ENCODE measurements around the gene VSX1. TPM values are rescaled to one million over a fixed set of nuclear protein-coding genes. Genes with fewer than 3 reads are reported as not detected.
A peak's percentile ranks its signal among the peaks of the same experiment; 100 is the strongest.

The VSX1 gene
- total and polyA plus RNA-seq, 2 experiments from 2014 or later = not detected

DNA sequence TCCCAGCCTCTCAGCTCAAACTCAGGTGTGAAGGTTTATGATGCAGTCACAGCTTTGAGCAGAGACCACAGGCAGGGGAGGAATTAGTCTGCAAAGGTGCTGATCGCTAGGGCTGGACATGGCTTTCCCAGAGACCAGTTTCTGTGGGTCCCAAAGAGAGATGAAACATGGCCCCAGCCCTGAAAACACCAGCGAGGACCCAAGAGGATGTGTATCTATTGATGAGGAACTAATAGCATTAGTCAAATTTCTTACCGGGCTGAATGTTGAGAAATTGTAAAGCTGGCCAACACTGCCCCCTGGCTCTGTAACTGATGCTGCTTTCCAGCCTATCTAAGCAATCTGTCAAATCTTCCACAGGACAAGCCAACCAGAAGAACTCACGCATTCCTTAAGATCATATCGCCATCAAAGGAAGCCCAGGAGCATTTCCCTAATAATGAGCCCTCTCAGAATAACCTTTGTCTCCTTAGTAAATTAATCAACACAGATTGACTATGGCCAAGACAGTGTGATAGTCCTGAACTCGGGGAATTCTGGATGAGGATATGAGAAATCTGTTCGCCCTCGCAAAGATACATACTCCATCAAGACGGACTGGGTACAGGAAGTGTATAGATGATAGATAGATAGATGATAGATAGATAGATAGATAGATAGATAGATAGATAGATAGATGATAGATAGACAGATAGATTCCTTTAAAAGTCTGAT lies 16.2 kb downstream of the VSX1 start:
- Histone ChIP-seq H2AFZ (no peak overlapping the region), H3K27ac (peak overlapping the region; percentile 83)

DNA sequence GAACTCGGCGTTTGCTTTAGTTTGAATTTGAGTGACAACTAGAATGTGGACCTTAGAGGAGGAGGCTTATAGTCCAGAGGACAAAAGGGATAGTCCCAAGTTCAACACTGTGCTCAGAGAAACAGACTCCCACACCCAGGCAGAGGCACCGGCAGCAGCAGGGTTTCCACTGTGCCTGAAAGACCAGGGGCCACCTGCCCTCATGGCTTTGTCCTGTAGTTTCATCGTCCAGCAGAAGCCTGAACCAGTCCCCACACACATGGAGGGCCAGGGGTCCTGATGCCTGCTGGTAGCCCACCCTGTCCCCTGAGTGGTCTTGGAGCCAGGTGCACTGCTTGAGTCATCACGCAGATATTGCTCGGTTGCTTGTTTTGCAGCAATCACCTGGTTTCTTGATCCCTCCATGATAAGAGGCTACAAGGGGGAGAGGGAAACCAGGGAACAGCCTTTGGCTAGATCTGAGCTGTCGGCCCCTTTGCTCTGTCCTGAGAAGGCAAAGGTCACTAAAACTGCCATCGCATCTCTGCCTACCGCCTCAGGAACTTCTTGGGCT lies 16.8 kb downstream of the VSX1 start:
- Histone ChIP-seq H3K27ac (peak overlapping the region; percentile 83), H3K27me3 (peaks cover 20% of the 10 kb centered on the region), H3K4me1 (ENCODE audit: insufficient read depth) (peaks cover 10% of the 10 kb centered on the region), H3K4me2 (peak overlapping the region; percentile 59), H3K9me3 (ENCODE audit: low read depth) (no peaks in the 10 kb centered on the region), H3K36me3 (replicated peaks; ENCODE audit: insufficient read depth, low read depth) (no peaks in the 10 kb centered on the region), H3K79me2 (no peaks in the 10 kb centered on the region), H4K20me1 (ENCODE audit: insufficient read depth, poor library complexity, severe bottlenecking) (no peaks in the 10 kb centered on the region), H3K4me3 (no peak overlapping the region), H3K9me2 (replicated peaks; ENCODE audit: insufficient read depth) (no peaks in the 10 kb centered on the region), H2AFZ (no peak overlapping the region)
- WGBS (ENCODE audit: low lambda C conversion rate, missing lambda C conversion rate) = 40% methylated on average over 9 of the region's 9 CpGs
- DNase-seq (ENCODE audit: low spot score) = peak; percentile 54
- TF ChIP-seq EZH2phosphoT487 (IDR thresholded peaks at IDR 0.05; ENCODE audit: low read depth, severe bottlenecking, unreplicated experiment) = no peak
- TF ChIP-seq EZH2 (IDR thresholded peaks at IDR 0.05; ENCODE audit: borderline replicate concordance) = no peak
- TF ChIP-seq, protein P1, sequence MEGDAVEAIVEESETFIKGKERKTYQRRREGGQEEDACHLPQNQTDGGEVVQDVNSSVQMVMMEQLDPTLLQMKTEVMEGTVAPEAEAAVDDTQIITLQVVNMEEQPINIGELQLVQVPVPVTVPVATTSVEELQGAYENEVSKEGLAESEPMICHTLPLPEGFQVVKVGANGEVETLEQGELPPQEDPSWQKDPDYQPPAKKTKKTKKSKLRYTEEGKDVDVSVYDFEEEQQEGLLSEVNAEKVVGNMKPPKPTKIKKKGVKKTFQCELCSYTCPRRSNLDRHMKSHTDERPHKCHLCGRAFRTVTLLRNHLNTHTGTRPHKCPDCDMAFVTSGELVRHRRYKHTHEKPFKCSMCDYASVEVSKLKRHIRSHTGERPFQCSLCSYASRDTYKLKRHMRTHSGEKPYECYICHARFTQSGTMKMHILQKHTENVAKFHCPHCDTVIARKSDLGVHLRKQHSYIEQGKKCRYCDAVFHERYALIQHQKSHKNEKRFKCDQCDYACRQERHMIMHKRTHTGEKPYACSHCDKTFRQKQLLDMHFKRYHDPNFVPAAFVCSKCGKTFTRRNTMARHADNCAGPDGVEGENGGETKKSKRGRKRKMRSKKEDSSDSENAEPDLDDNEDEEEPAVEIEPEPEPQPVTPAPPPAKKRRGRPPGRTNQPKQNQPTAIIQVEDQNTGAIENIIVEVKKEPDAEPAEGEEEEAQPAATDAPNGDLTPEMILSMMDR (IDR thresholded peaks at IDR 0.05; ENCODE audit: poor library complexity) = no peak

More for the DNA sequence above, 16.2 kb downstream of the VSX1 start:
- H3K9me3 ChIP-seq (ENCODE audit: low read depth) = no peaks in the 10 kb centered on the region
- H3K79me2 ChIP-seq = no peaks in the 10 kb centered on the region
- no peaks in the 10 kb centered on the region for H3K36me3 ChIP-seq (replicated peaks; ENCODE audit: insufficient read depth, low read depth)
- peak; percentile 67 for DNase-seq (ENCODE audit: low spot score)
- H3K4me1 ChIP-seq (ENCODE audit: insufficient read depth) = peaks cover 10% of the 10 kb centered on the region
- H3K4me3 ChIP-seq = no peak overlapping the region
- peak overlapping the region; percentile 59 for H3K4me2 ChIP-seq
- WGBS (ENCODE audit: low lambda C conversion rate, missing lambda C conversion rate) = 34% methylated on average over 9 of the region's 9 CpGs
- H3K9me2 ChIP-seq (replicated peaks; ENCODE audit: insufficient read depth) = no peaks in the 10 kb centered on the region
- H3K27me3 ChIP-seq = peaks cover 26% of the 10 kb centered on the region
- no peaks in the 10 kb centered on the region for H4K20me1 ChIP-seq (ENCODE audit: insufficient read depth, poor library complexity, severe bottlenecking)
- TF ChIP-seq EZH2 (IDR thresholded peaks at IDR 0.05; ENCODE audit: borderline replicate concordance) (no peak), EZH2phosphoT487 (IDR thresholded peaks at IDR 0.05; ENCODE audit: low read depth, severe bottlenecking, unreplicated experiment) (no peak)
- TF ChIP-seq, protein P1 (IDR thresholded peaks at IDR 0.05; ENCODE audit: poor library complexity) = peak; percentile 89

DNA sequence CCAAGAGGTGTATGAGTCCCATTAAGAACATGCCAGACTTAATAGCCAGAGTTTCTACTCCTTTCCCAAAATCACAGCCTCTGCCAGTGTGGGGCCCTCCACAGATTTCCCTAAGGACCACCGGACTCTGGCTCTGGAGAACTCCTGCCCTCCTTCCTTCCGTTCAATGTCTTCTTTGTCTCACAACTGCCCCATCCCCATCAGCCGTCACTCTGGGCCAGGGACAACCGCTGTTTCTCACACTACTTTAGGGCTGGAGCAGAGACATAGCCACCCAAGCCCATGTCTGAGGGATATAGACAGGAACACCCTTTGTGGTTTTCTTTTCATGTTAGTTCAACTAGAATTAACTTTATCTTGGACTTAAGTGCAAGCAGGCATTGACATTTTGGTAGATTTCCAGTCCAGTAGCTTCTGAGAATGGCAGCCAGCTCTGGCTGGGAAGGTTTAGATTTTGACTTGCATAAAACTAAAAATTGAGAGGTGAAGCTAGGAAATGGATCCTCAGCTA lies 17.3 kb downstream of the VSX1 start:
- no peak for DNase-seq (ENCODE audit: low spot score)
- no peak overlapping the region for H3K4me3 ChIP-seq
- H3K79me2 ChIP-seq = no peaks in the 10 kb centered on the region
- peaks cover 10% of the 10 kb centered on the region for H3K4me1 ChIP-seq (ENCODE audit: insufficient read depth)
- peak overlapping the region; percentile 59 for H3K4me2 ChIP-seq
- WGBS (ENCODE audit: low lambda C conversion rate, missing lambda C conversion rate) = 85% methylated on average over 4 of the region's 4 CpGs
- H3K9me3 ChIP-seq (ENCODE audit: low read depth) = no peaks in the 10 kb centered on the region
- no peaks in the 10 kb centered on the region for H4K20me1 ChIP-seq (ENCODE audit: insufficient read depth, poor library complexity, severe bottlenecking)
- no peaks in the 10 kb centered on the region for H3K9me2 ChIP-seq (replicated peaks; ENCODE audit: insufficient read depth)
- no peaks in the 10 kb centered on the region for H3K36me3 ChIP-seq (replicated peaks; ENCODE audit: insufficient read depth, low read depth)
- peak overlapping the region; percentile 83 for H3K27ac ChIP-seq
- no peak for TF ChIP-seq EZH2phosphoT487 (IDR thresholded peaks at IDR 0.05; ENCODE audit: low read depth, severe bottlenecking, unreplicated experiment)
- TF ChIP-seq, protein P1 (IDR thresholded peaks at IDR 0.05; ENCODE audit: poor library complexity) = no peak
- TF ChIP-seq EZH2 (IDR thresholded peaks at IDR 0.05; ENCODE audit: borderline replicate concordance) = no peak
- peaks cover 14% of the 10 kb centered on the region for H3K27me3 ChIP-seq
- no peak overlapping the region for H2AFZ ChIP-seq
